ENCODE results near the gene NPIPA8.
"Not testable (repeated sequence)": the region's sequence is repeated elsewhere in the genome, so short reads cannot be mapped to it uniquely, and the experiment has no call there.

DNA sequence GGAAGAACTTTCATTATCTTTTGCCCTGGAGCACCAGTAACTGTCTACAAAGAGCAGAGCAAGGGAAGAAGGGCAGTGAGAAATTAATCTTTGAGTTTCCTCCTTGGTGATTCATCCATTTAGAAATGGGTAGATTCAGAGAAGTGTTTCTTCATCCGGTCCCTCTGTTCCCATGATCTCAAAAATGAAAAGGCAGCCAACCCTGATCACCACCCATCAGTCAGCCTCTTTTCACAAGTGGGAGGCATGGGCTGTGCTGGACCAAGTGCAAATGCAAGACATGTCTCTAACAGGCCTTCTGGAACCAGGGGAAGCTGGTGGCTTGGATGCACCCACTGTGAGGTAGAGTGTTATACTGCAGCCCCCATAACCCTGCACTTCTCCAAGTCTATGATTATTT, 38.8 kb downstream of the NPIPA8 start:
- TF ChIP-seq, protein P1, sequence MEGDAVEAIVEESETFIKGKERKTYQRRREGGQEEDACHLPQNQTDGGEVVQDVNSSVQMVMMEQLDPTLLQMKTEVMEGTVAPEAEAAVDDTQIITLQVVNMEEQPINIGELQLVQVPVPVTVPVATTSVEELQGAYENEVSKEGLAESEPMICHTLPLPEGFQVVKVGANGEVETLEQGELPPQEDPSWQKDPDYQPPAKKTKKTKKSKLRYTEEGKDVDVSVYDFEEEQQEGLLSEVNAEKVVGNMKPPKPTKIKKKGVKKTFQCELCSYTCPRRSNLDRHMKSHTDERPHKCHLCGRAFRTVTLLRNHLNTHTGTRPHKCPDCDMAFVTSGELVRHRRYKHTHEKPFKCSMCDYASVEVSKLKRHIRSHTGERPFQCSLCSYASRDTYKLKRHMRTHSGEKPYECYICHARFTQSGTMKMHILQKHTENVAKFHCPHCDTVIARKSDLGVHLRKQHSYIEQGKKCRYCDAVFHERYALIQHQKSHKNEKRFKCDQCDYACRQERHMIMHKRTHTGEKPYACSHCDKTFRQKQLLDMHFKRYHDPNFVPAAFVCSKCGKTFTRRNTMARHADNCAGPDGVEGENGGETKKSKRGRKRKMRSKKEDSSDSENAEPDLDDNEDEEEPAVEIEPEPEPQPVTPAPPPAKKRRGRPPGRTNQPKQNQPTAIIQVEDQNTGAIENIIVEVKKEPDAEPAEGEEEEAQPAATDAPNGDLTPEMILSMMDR (IDR thresholded peaks at IDR 0.05) = not testable (repeated sequence)
- TF ChIP-seq POLR2AphosphoS5 (IDR thresholded peaks at IDR 0.05; ENCODE audit: low read depth, low read length); TCF7L2 (IDR thresholded peaks at IDR 0.05; ENCODE audit: low read depth, low read length); SIN3A (IDR thresholded peaks at IDR 0.05; ENCODE audit: borderline replicate concordance, insufficient read depth, low read depth, low read length): not testable (repeated sequence)
- TF ChIP-seq, protein P2, sequence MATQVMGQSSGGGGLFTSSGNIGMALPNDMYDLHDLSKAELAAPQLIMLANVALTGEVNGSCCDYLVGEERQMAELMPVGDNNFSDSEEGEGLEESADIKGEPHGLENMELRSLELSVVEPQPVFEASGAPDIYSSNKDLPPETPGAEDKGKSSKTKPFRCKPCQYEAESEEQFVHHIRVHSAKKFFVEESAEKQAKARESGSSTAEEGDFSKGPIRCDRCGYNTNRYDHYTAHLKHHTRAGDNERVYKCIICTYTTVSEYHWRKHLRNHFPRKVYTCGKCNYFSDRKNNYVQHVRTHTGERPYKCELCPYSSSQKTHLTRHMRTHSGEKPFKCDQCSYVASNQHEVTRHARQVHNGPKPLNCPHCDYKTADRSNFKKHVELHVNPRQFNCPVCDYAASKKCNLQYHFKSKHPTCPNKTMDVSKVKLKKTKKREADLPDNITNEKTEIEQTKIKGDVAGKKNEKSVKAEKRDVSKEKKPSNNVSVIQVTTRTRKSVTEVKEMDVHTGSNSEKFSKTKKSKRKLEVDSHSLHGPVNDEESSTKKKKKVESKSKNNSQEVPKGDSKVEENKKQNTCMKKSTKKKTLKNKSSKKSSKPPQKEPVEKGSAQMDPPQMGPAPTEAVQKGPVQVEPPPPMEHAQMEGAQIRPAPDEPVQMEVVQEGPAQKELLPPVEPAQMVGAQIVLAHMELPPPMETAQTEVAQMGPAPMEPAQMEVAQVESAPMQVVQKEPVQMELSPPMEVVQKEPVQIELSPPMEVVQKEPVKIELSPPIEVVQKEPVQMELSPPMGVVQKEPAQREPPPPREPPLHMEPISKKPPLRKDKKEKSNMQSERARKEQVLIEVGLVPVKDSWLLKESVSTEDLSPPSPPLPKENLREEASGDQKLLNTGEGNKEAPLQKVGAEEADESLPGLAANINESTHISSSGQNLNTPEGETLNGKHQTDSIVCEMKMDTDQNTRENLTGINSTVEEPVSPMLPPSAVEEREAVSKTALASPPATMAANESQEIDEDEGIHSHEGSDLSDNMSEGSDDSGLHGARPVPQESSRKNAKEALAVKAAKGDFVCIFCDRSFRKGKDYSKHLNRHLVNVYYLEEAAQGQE (IDR thresholded peaks at IDR 0.05; ENCODE audit: insufficient read depth in 1 of 2, low read depth in 2 of 2, low read length in 1 of 2) = not testable (repeated sequence)

Measured in Panc1 (cell line).